Neural crest cell (in vitro differentiated cells): ENCODE results near the gene REP15. TPM values are rescaled to one million over a fixed set of nuclear protein-coding genes. Genes with fewer than 3 reads are reported as not detected.

ENCODE experiments used
- DNase-seq: peaks from one replicate; pipeline ENCODE4 v3.0.0; 2021; ENCODE audit warnings: low read depth, mixed read lengths, low spot score
- H3K27ac Mint-ChIP-seq: one replicate; pipeline ENCODE4 v1.8.0; 2021; ENCODE audit warnings: mild to moderate bottlenecking, mixed read lengths; ENCODE audit not compliant: unreplicated experiment
- H3K27me3 Mint-ChIP-seq: 2 replicates; pipeline ENCODE4 v1.8.0; 2021; ENCODE audit warnings: low read depth, mild to moderate bottlenecking, mixed read lengths
- H3K36me3 Mint-ChIP-seq: 2 replicates; pipeline ENCODE4 v1.8.0; 2021; ENCODE audit warnings: low read depth, mild to moderate bottlenecking, mixed read lengths
- H3K4me1 Mint-ChIP-seq: 2 replicates; pipeline ENCODE4 v1.8.0; 2021; ENCODE audit warnings: mixed read lengths
- H3K4me3 Mint-ChIP-seq: one replicate; pipeline ENCODE4 v1.8.0; 2021; ENCODE audit warnings: mild to moderate bottlenecking, mixed read lengths
- H3K9me3 Mint-ChIP-seq: 2 replicates; pipeline ENCODE4 v1.8.0; 2021; ENCODE audit warnings: mixed read lengths
- total RNA-seq: library from RNA; stranded (reverse); gene quantifications from 2 replicates; pipeline ENCODE4 v1.2.1, GENCODE V29; 2021
- TF ChIP-seq, protein P1 (sequence below): fragments of 200-600 bp; sonication (generic); conservative IDR thresholded peaks from 2 replicates; pipeline ENCODE4 v1.5.0; 2021; ENCODE audit warnings: antibody characterized with exemption, mild to moderate bottlenecking

The REP15 gene
- total RNA-seq, 1 donor from 2014 or later: 1.5 TPM

DNA sequence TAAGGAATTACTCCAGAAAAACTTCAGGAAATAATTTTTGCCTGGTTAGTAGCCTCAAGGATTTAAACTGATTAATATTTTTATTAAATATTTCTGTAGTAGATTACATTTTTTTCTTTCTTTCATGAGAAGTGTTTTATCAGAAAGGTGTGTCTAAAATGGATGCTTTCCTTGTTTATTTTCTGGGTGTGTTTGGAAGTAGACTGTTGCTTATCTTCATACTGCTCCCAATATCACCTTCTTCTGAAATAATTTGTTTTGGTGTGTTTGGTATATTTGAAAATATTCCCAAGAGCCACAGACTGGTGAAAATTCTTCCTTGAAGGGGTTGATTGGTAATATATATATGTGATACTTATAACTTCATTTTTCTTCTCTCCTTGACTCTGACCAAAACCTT is 10.1 kb upstream of the REP15 start:
- TF ChIP-seq, protein P1, sequence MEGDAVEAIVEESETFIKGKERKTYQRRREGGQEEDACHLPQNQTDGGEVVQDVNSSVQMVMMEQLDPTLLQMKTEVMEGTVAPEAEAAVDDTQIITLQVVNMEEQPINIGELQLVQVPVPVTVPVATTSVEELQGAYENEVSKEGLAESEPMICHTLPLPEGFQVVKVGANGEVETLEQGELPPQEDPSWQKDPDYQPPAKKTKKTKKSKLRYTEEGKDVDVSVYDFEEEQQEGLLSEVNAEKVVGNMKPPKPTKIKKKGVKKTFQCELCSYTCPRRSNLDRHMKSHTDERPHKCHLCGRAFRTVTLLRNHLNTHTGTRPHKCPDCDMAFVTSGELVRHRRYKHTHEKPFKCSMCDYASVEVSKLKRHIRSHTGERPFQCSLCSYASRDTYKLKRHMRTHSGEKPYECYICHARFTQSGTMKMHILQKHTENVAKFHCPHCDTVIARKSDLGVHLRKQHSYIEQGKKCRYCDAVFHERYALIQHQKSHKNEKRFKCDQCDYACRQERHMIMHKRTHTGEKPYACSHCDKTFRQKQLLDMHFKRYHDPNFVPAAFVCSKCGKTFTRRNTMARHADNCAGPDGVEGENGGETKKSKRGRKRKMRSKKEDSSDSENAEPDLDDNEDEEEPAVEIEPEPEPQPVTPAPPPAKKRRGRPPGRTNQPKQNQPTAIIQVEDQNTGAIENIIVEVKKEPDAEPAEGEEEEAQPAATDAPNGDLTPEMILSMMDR: no peak
- Mint-ChIP-seq H3K9me3 (no peaks in the 10 kb centered on the region), H3K36me3 (peaks cover 9% of the 10 kb centered on the region), H3K27ac (no peak overlapping the region), H3K4me1 (no peaks in the 10 kb centered on the region), H3K4me3 (no peak overlapping the region), H3K27me3 (no peaks in the 10 kb centered on the region)
- DNase-seq: no peak

DNA sequence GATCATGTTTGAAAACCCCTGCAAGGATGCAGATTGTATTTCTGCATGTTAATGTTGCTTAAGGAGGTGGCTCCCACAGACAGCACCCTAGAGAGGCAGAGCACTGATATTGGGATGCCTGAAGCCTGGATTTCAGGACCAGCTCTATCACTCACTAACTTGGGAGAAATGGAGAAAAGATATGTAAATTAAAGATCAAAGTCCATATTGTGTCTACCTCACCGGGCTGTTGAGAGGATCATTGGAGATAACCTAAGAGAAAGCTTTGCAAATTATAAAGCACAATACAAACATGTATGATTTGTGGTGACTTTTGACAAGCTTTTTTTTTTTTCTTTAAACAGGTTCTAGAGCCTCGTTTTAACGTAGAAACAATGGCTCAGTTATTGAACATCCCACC is 7.6 kb upstream of the REP15 start:
- Mint-ChIP-seq H3K9me3 (no peaks in the 10 kb centered on the region), H3K27me3 (no peaks in the 10 kb centered on the region), H3K4me1 (no peaks in the 10 kb centered on the region), H3K4me3 (no peak overlapping the region), H3K27ac (peak overlapping the region; percentile 20), H3K36me3 (peaks cover 15% of the 10 kb centered on the region)
- DNase-seq: no peak
- TF ChIP-seq, protein P1: no peak

DNA sequence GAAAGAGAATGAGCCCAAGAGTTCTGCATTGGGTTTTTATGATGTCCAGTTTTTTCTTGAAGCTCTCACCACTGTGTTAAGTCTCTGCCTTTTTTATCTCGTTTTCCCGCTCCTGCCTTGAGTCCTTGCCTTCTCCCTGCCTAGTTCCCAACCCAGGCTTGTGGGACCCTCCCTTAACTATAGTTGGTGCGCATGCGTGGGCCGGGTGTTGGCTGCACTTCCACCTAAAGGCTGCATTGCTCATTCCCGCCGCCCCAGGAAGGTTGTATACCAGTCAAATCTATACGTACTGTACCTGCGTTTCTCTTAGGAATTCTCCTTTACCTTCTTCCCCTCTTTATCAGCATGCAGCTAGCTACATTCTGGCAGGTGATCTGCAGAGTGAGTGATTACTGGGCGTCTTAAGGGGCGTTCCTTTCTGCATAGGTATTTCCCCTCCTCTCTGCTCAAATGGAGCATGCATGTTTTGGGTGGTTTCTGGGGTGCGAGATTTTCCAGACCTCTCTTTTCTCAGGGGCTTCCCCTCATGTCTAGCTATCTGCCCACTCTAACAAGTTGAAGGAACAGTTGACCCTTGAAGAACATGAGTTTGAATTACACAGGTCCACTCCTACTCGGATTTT is 6.6 kb upstream of the REP15 start:
- Mint-ChIP-seq H3K4me1 (no peaks in the 10 kb centered on the region), H3K9me3 (no peaks in the 10 kb centered on the region), H3K27ac (no peak overlapping the region), H3K36me3 (peaks cover 15% of the 10 kb centered on the region), H3K4me3 (no peak overlapping the region), H3K27me3 (no peaks in the 10 kb centered on the region)
- TF ChIP-seq, protein P1: no peak
- DNase-seq: no peak

DNA sequence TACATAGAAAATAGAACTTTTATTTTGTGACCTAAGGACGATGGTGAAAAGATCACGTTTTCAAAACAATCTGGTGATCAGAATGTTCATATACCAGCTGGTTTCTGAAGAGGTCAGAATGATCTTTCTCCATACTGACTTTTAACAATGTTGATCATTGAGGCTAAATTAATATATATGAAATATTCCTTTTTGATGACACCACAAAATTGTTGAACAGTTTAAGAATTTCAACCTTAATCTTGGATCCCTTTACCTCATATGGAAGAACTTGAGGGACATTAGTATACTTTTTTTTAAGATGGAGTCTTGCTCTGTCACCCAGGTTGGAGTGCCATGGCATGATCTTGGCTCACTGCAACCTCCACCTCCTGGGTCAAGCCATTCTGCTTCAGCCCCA is 2.8 kb upstream of the REP15 start:
- Mint-ChIP-seq H3K27me3 (no peaks in the 10 kb centered on the region), H3K36me3 (peaks cover 13% of the 10 kb centered on the region), H3K9me3 (no peaks in the 10 kb centered on the region), H3K4me1 (no peaks in the 10 kb centered on the region), H3K27ac (no peak overlapping the region), H3K4me3 (no peak overlapping the region)
- TF ChIP-seq, protein P1: no peak
- DNase-seq: no peak

DNA sequence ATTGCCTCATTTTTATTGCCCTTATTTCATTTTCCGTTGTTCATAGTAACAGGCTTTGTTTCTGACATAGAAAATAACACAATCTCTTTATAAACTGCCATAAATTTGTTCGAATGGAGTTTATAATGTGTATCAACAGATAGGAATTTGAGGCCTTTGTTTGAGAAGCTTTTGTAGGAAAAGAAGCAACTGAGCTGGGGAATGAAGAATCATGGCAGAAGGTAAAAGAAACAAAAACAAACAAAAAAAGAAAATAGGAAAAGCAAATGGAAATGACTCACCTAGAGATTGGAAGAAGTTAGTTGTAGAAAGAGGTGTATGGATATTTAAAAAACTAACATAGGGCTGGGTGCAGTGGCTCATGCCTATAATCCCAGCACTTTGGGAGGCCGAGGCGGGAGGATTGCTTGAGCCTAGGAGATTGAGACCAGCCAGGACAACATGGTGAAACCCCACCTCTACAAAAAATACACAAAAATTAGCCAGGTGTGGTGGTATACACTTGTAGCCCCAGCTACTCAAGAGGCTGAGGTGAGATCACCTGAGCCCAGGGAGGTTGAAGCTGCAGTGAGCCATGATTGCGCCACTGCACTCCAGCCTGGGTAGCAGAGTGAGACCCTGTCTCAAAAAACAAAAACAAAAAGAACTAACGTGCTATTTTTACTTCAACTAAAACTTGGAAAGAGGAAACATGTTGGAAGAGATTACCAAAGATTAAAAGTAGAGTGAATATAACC is 523 bp upstream of the REP15 start:
- H3K9me3 Mint-ChIP-seq: no peaks in the 10 kb centered on the region
- DNase-seq: no peak
- H3K4me1 Mint-ChIP-seq: no peaks in the 10 kb centered on the region
- no peak overlapping the region for H3K27ac Mint-ChIP-seq
- TF ChIP-seq, protein P1: no peak
- H3K27me3 Mint-ChIP-seq: no peaks in the 10 kb centered on the region
- peaks cover 7% of the 10 kb centered on the region for H3K36me3 Mint-ChIP-seq
- H3K4me3 Mint-ChIP-seq: no peak overlapping the region
